HepG2 (cell line): ENCODE results near the gene KRT6B. TPM values are rescaled to one million over a fixed set of nuclear protein-coding genes. Genes with fewer than 3 reads are reported as not detected.

Experiments
- ATAC-seq: fragments of 200-7000 bp; cut with Tn5 transposase; 3 replicates; pipeline ENCODE4 v1.9.1; 2020; ENCODE audit warnings: mild to moderate bottlenecking, moderate library complexity
- BruUV-seq: library from RNA; stranded (reverse); fragments of 400-500 nt; replicated peaks from 2 replicates; lab custom pipeline; 2021; lab: Mats Ljungman, UMichigan
- CTCF ChIA-PET: fragments of 300-600 bp; formaldehyde crosslinking; extraction: SDS; loops from one replicate; lab custom pipeline; 2021; ENCODE audit warnings: low total read pairs, inconsistent platforms, low intra/inter-chr PET ratio; lab: Yijun Ruan, JAX
- POLR2A ChIA-PET: fragments of 350-600 bp; sonication (Branson Sonifier 250); formaldehyde crosslinking; loops from one replicate; lab custom pipeline; 2020; ENCODE audit warnings: antibody characterized with exemption, inconsistent platforms; lab: Yijun Ruan, JAX
- DNase-seq: peaks from one replicate; pipeline ENCODE4 v3.0.0-alpha.2; 2015; ENCODE audit warnings: low spot score
- FAIRE-seq: peaks from 3 replicates; lab custom pipeline; 2011; peaks lifted over from hg19 to GRCh38; lab: Jason Lieb, UNC
- H2AFZ ChIP-seq: one replicate; pipeline ENCODE4 v1.6.1; 2011; ENCODE audit warnings: low read length, inconsistent platforms
- H3K27ac ChIP-seq: fragments of 300-600 bp; 3 replicates; pipeline ENCODE4 v1.8.0; 2011; ENCODE audit warnings: mixed run types, mild to moderate bottlenecking, mixed read lengths, low read length, inconsistent platforms; ENCODE audit not compliant: insufficient read depth; ENCODE audit errors: extremely low read length
- H3K27me3 ChIP-seq, 2 experiments: fragments of 200-600 bp in 1 of 2; 2 replicates in 1 of 2; 3 replicates in 1 of 2; pipeline versions ENCODE4 v1.6.0 to v1.8.0; 2011; ENCODE audit warnings: low read length in 2 of 2, mild to moderate bottlenecking in 2 of 2, moderate library complexity in 2 of 2, inconsistent platforms in 1 of 2; ENCODE audit not compliant: insufficient read depth in 2 of 2, control insufficient read depth in 1 of 2
- H3K36me3 ChIP-seq, 2 experiments: fragments of 200-600 bp in 1 of 2; replicated peaks in 1 of 2; 2 replicates in 1 of 2; 3 replicates in 1 of 2; pipeline versions ENCODE4 v1.5.1 to v1.8.0; 2011; ENCODE audit warnings: low read length in 2 of 2, inconsistent platforms in 1 of 2; ENCODE audit not compliant: insufficient read depth in 2 of 2, control insufficient read depth in 1 of 2
- H3K4me1 ChIP-seq: 2 replicates; pipeline ENCODE4 v1.5.1; 2012; ENCODE audit warnings: low read length, inconsistent platforms; ENCODE audit not compliant: insufficient read depth
- H3K4me2 ChIP-seq: 2 replicates; pipeline ENCODE4 v1.6.0; 2011; ENCODE audit warnings: low read depth, low read length, inconsistent platforms
- H3K4me3 ChIP-seq, 3 experiments: fragments of 200-600 bp in 1 of 3; sonication (generic), shearing (Covaris generic) in 1 of 3; replicated peaks in 1 of 3; 2 replicates each; pipeline ENCODE4 v1.5.1; 2011 to 2016; ENCODE audit warnings: low read length in 3 of 3, inconsistent platforms in 2 of 3, low read depth in 2 of 3, mild to moderate bottlenecking in 2 of 3, control low read depth in 1 of 3, mixed read lengths in 1 of 3; ENCODE audit not compliant: insufficient read depth in 1 of 3
- H3K79me2 ChIP-seq: one replicate; pipeline ENCODE4 v1.6.1; 2011; ENCODE audit warnings: low read length, inconsistent platforms; ENCODE audit not compliant: insufficient read depth
- H3K9ac ChIP-seq: 2 replicates; pipeline ENCODE4 v1.6.0; 2011; ENCODE audit warnings: mild to moderate bottlenecking, low read depth, low read length, inconsistent platforms; ENCODE audit not compliant: insufficient read depth
- H3K9me3 ChIP-seq: 2 replicates; pipeline ENCODE4 v1.5.1; 2012; ENCODE audit warnings: mild to moderate bottlenecking, low read length
- H4K20me1 ChIP-seq: 2 replicates; pipeline ENCODE4 v1.6.0; 2011; ENCODE audit warnings: inconsistent platforms, mild to moderate bottlenecking, low read length, moderate library complexity; ENCODE audit not compliant: insufficient read depth
- ARID3A ChIP-seq: IDR thresholded peaks from 2 replicates; pipeline ENCODE4 v1.6.1; 2012; ENCODE audit warnings: low read depth, low read length, improper control_type of control experiment
- ATF2 ChIP-seq: sonication (generic); formaldehyde crosslinking; IDR thresholded peaks from 2 replicates; pipeline ENCODE4 v1.4.0; 2020; ENCODE audit warnings: missing genetic modification reagents
- HINFP ChIP-seq: sonication (generic); formaldehyde crosslinking; IDR thresholded peaks from 2 replicates; pipeline ENCODE4 v1.4.0; 2020; ENCODE audit warnings: low read depth, mild to moderate bottlenecking, missing genetic modification reagents
- KDM2A ChIP-seq: sonication (generic); formaldehyde crosslinking; IDR thresholded peaks from 2 replicates; pipeline ENCODE4 v1.4.0; 2020; ENCODE audit warnings: low read depth, missing genetic modification reagents, borderline replicate concordance
- LCORL ChIP-seq, 2 experiments: fragments of 450-650 bp in 1 of 2; sonication (generic) in 1 of 2; formaldehyde crosslinking in 1 of 2; IDR thresholded peaks; 2 replicates each; pipeline versions ENCODE4 v1.5.0 to v1.6.1; 2017 to 2020; ENCODE audit warnings: antibody characterized with exemption in 1 of 2, missing genetic modification reagents in 1 of 2
- ZBTB20 ChIP-seq: sonication (generic); formaldehyde crosslinking; IDR thresholded peaks from 2 replicates; pipeline ENCODE4 v1.8.1; 2023; ENCODE audit warnings: missing genetic modification reagents, low read depth, mild to moderate bottlenecking, borderline replicate concordance
- ZFP36 ChIP-seq: fragments of 150-350 bp; IDR thresholded peaks from 2 replicates; pipeline ENCODE4 v1.6.1; 2018; ENCODE audit warnings: borderline replicate concordance, low read length, low read depth; ENCODE audit not compliant: partially characterized antibody
- ZIK1 ChIP-seq: sonication (generic); formaldehyde crosslinking; IDR thresholded peaks from 2 replicates; pipeline ENCODE4 v1.5.0; 2020; ENCODE audit warnings: mild to moderate bottlenecking, low read depth, missing genetic modification reagents, borderline replicate concordance
- ZNF280D ChIP-seq: sonication (generic); formaldehyde crosslinking; IDR thresholded peaks from 2 replicates; pipeline ENCODE4 v1.5.1; 2020; ENCODE audit warnings: mild to moderate bottlenecking, missing genetic modification reagents
- WGBS: methylation state at CpG from one replicate; pipeline ENCODE4 v1.1.6; 2017; ENCODE audit warnings: low lambda C conversion rate; 5-methylcytosine and 5-hydroxymethylcytosine counted together
- in situ Hi-C: cut with HindIII; loops from 2 replicates; pipeline ENCODE4 v1.10.0; 2017; ENCODE audit warnings: low pct_unique_long_range_greater_than_20kb; ENCODE audit not compliant: extremely low pct_ligation_motif_present
- intact Hi-C: fragments of 100-400 bp; cut with micrococcal nuclease; formaldehyde crosslinking; loops from one replicate; pipeline ENCODE4 v1.10.0; 2022; ENCODE audit not compliant: unreplicated experiment
- polyA plus RNA-seq, 8 experiments: library from polyadenylated mRNA; depleted of rRNA in 3 of 8; stranded (reverse) in 7 of 8; unstranded in 1 of 8; fragments of >200 nt; fragmentation: Illumina TruSeq in 4 of 8; extraction: Trizol in 4 of 8; gene quantifications; 2 replicates each; pipeline versions ENCODE4 v1.2.1 to v1.2.3, GENCODE V29; 2011 to 2016; ENCODE audit warnings: low read depth in 4 of 8, missing spikeins in 1 of 8, mixed read lengths in 1 of 8; ENCODE audit not compliant: insufficient read depth in 1 of 8
- total RNA-seq, 5 experiments: library from RNA; depleted of rRNA; stranded (reverse); fragments of >200 nt; fragmentation: Illumina TruSeq; extraction: Trizol; gene quantifications; 2 replicates each; pipeline ENCODE4 v1.2.3, GENCODE V29; 2016; ENCODE audit warnings: low read depth in 1 of 5

KRT6B gene
- total and polyA plus RNA-seq, 2 of the 13 experiments (the other 11 are each of a cell fraction or from before 2014, with no cell fraction given) = not detected

GRCh38 chr12:52404951-52405350 lies 47.0 kb downstream of the KRT6B start:
- no peaks in the 10 kb centered on the region for H3K79me2 ChIP-seq
- no peaks in the 10 kb centered on the region for H3K36me3 ChIP-seq
- no TSS peak for BruUV-seq
- no peak overlapping the region for H3K4me3 ChIP-seq
- H3K27me3 ChIP-seq = peaks cover 1 to 16% of the 10 kb centered on the region in 2 experiments; a peak in 3 of 5 replicates
- peak; percentile 43; the same call in 2 of the 3 replicates for ATAC-seq
- H3K9me3 ChIP-seq = no peaks in the 10 kb centered on the region
- no peak overlapping the region for H2AFZ ChIP-seq
- H3K27ac ChIP-seq = no peak overlapping the region
- no peak for FAIRE-seq
- CTCF ChIA-PET = no interaction called here
- no peak for TF ChIP-seq ZFP36
- TF ChIP-seq, all 625 proteins: peak for 0
- POLR2A ChIA-PET = no interaction called here
- no peak for DNase-seq
- 0% methylated on average over 1 of the region's 3 CpGs for WGBS
- Histone ChIP-seq H3K4me1 (no peaks in the 10 kb centered on the region), H3K4me2 (no peak overlapping the region), H4K20me1 (0 out of 2 replicates have a peak, but pooled peaks cover 2% of the 10 kb centered on the region), H3K9ac (no peak overlapping the region)
- in situ Hi-C loops = no loop called here
- intact Hi-C loops = no loop called here

- Histone ChIP-seq H3K9me3 (no peaks in the 10 kb centered on the region), H3K9ac (no peak overlapping the region), H4K20me1 (0 out of 2 replicates have a peak, but pooled peaks cover 2% of the 10 kb centered on the region), H3K36me3 (no peaks in the 10 kb centered on the region)
- POLR2A ChIA-PET = no interaction called here
- CTCF ChIA-PET = no interaction called here
- intact Hi-C loops = no loop called here
- FAIRE-seq = no peak
- 65% methylated on average over 4 of the region's 9 CpGs for WGBS
- no peak for TF ChIP-seq ZIK1 (CRISPR knock-in tag)
- no peak for TF ChIP-seq ZBTB20
- no peak for TF ChIP-seq ATF2 (CRISPR knock-in tag)
- no peak for TF ChIP-seq KDM2A
- no peak for TF ChIP-seq ARID3A
- no peak for TF ChIP-seq HINFP (CRISPR knock-in tag)
- no peak for TF ChIP-seq LCORL (IDR thresholded peaks at IDR 0.05)
- no peak for TF ChIP-seq LCORL (CRISPR knock-in tag; IDR thresholded peaks at IDR 0.05)
- TF ChIP-seq ZNF280D (CRISPR knock-in tag) = no peak
- TF ChIP-seq, all 625 proteins: peak for 0
- H3K27ac ChIP-seq = no peak overlapping the region
- DNase-seq (no peak), ATAC-seq (no peak)
- no peak overlapping the region for H2AFZ ChIP-seq
- no peak overlapping the region for H3K4me2 ChIP-seq
- H3K4me1 ChIP-seq = no peaks in the 10 kb centered on the region
- H3K4me3 ChIP-seq = no peak overlapping the region
- in situ Hi-C loops = no loop called here
- peaks cover 1 to 21% of the 10 kb centered on the region in 2 experiments; a peak in 4 of 5 replicates for H3K27me3 ChIP-seq
- H3K79me2 ChIP-seq = no peaks in the 10 kb centered on the region
- no TSS peak for BruUV-seq
Observed at GRCh38 chr12:52403561-52403960, 48.4 kb downstream of the KRT6B start.
